ENCODE measurements around the gene CHD1.

CHD1 gene

GRCh38 chr5:98930972-98931762, 2.4 kb upstream of the CHD1 start:
- Histone ChIP-seq H3K36me3 (ENCODE audit: control insufficient read depth, insufficient read depth, low read length) (no peaks in the 10 kb centered on the region), H3K9ac (ENCODE audit: low read length) (no peak overlapping the region), H3K4me1 (ENCODE audit: control insufficient read depth, insufficient read depth, low read length) (peaks cover 9% of the 10 kb centered on the region), H3K27ac (ENCODE audit: low read depth, low read length) (no peak overlapping the region), H3K27me3 (ENCODE audit: control insufficient read depth, insufficient read depth, low read length) (no peaks in the 10 kb centered on the region), H3K4me3 (ENCODE audit: low read length) (no peak overlapping the region)

- H3K9ac ChIP-seq (ENCODE audit: low read length), result peak overlapping the region; percentile 98
- H3K27ac ChIP-seq (ENCODE audit: low read depth, low read length), result peak overlapping the region; percentile 100
- no peaks in the 10 kb centered on the region for H3K36me3 ChIP-seq (ENCODE audit: control insufficient read depth, insufficient read depth, low read length)
- H3K4me1 ChIP-seq (ENCODE audit: control insufficient read depth, insufficient read depth, low read length), result peaks cover 9% of the 10 kb centered on the region
- H3K27me3 ChIP-seq (ENCODE audit: control insufficient read depth, insufficient read depth, low read length), result no peaks in the 10 kb centered on the region
- peak overlapping the region; percentile 98 for H3K4me3 ChIP-seq (ENCODE audit: low read length)
Measured at GRCh38 chr5:98929710-98930298, 997 bp upstream of the CHD1 start.

DNA sequence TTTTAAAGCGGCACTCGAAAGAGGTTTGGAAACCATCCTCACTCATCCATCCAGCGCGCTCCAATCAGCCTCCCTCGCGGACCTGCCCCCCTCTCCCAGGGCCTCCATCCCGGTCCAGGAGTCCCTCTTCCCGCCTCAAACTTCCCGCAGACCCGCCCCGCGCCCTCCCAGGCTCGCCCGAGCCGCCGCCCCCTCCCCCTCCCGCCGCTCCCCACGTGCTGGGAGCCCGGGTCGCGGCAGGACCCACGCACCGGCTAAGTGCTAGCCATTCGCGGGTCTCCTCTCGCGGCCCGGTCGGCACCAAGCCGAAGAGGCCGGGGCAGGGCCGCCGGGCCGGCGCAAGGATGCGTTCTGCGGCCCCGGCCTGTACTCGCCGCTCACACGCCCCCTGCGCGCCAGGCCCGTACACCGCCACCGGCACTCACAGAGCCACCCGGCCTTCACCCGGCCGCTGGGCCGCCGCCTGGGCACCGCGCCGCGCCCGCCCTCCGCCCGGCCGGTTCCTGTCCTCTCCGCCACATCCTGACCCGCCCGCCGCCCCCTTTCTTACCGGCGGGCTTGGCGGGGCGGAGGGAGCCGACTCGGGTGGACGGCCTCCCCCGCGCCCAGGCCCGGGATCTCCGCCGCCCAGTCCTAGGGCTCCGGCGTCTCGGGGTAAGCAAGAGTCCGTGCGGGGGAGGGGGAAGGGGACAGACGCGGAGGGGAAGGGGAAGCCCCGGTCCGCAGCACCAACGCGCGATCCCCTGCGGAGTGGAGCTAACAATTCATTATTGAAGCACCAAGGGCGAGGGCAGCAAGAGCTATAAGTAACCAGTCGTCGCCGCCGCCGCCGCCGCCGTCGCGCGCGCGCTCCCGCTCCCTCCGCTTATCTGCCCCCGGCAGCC, 576 bp downstream of the CHD1 start:
- peaks cover 9% of the 10 kb centered on the region for H3K4me1 ChIP-seq (ENCODE audit: control insufficient read depth, insufficient read depth, low read length)
- H3K27ac ChIP-seq (ENCODE audit: low read depth, low read length), result peak overlapping the region; percentile 100
- no peaks in the 10 kb centered on the region for H3K27me3 ChIP-seq (ENCODE audit: control insufficient read depth, insufficient read depth, low read length)
- H3K36me3 ChIP-seq (ENCODE audit: control insufficient read depth, insufficient read depth, low read length), result no peaks in the 10 kb centered on the region
- H3K9ac ChIP-seq (ENCODE audit: low read length), result peak overlapping the region; percentile 69
- peak overlapping the region; percentile 71 for H3K4me3 ChIP-seq (ENCODE audit: low read length)

DNA sequence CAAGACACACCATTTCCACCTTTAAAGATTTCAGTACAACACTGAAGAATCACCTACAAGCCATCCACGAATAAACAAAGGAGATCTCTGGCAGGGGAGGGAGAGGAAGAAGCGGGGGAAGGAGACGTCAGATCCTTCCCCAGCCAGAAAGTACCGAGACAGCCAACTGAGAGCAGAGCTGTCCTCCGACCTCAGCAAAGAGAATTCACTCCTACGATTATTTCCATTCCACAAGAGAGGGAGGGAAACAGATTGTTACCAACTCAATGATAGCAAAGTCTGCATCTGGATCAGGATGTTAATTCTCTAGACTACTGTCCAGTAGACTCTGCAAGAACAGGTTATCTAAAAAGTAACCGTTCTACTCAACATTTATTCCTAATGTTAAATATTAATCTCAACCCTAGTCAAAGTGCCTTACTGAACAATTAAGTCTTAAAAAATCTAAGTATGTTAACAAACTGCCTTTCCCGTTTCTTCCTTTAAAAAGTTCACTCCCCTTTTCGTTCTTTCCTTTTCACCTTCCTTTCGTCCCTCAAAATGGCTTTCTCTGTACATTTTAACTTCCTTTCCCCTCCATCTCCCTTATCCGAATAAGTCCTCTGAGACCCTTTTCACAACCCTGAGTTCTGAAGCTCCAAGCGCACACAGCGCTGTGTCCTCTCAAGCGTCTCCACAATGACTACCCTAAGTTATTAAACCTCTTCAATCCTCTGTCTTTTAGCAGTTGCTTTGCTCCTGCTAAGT, 1.4 kb downstream of the CHD1 start:
- H3K4me1 ChIP-seq (ENCODE audit: control insufficient read depth, insufficient read depth, low read length), result peaks cover 9% of the 10 kb centered on the region
- H3K27me3 ChIP-seq (ENCODE audit: control insufficient read depth, insufficient read depth, low read length), result no peaks in the 10 kb centered on the region
- peak overlapping the region; percentile 69 for H3K9ac ChIP-seq (ENCODE audit: low read length)
- H3K4me3 ChIP-seq (ENCODE audit: low read length), result peak overlapping the region; percentile 71
- H3K36me3 ChIP-seq (ENCODE audit: control insufficient read depth, insufficient read depth, low read length), result no peaks in the 10 kb centered on the region
- H3K27ac ChIP-seq (ENCODE audit: low read depth, low read length), result peak overlapping the region; percentile 100

DNA sequence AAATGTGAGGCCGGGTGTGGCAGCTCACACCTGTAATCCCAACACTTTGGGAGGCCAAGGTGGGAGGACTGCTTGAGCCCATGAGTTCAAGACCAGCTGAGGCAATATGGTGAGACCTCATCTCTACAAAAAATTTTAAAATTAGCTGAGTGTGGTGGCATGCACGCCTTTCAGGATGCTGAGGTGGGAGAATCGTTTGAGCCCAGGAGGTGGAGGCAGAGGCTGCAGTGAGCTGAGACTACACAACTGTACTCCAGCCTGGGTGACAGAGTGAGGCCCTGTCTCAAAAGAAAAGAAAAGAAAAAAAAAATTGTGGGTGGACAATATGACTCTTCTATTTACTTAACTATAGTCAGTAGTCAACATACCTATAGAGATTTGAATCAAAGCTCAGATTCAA, 4.8 kb downstream of the CHD1 start:
- H3K4me3 ChIP-seq (ENCODE audit: low read length), result no peak overlapping the region
- no peaks in the 10 kb centered on the region for H3K27me3 ChIP-seq (ENCODE audit: control insufficient read depth, insufficient read depth, low read length)
- H3K4me1 ChIP-seq (ENCODE audit: control insufficient read depth, insufficient read depth, low read length), result no peaks in the 10 kb centered on the region
- no peak overlapping the region for H3K9ac ChIP-seq (ENCODE audit: low read length)
- peaks cover 4% of the 10 kb centered on the region for H3K36me3 ChIP-seq (ENCODE audit: control insufficient read depth, insufficient read depth, low read length)
- H3K27ac ChIP-seq (ENCODE audit: low read depth, low read length), result no peak overlapping the region

GRCh38 chr5:98921947-98922505, 6.8 kb downstream of the CHD1 start:
- H3K27me3 ChIP-seq (ENCODE audit: control insufficient read depth, insufficient read depth, low read length), result no peaks in the 10 kb centered on the region
- H3K27ac ChIP-seq (ENCODE audit: low read depth, low read length), result no peak overlapping the region
- H3K4me1 ChIP-seq (ENCODE audit: control insufficient read depth, insufficient read depth, low read length), result no peaks in the 10 kb centered on the region
- peaks cover 4% of the 10 kb centered on the region for H3K36me3 ChIP-seq (ENCODE audit: control insufficient read depth, insufficient read depth, low read length)
- H3K9ac ChIP-seq (ENCODE audit: low read length), result no peak overlapping the region
- no peak overlapping the region for H3K4me3 ChIP-seq (ENCODE audit: low read length)

- Histone ChIP-seq H3K4me3 (ENCODE audit: low read length) (no peak overlapping the region), H3K36me3 (ENCODE audit: control insufficient read depth, insufficient read depth, low read length) (peaks cover 4% of the 10 kb centered on the region), H3K27me3 (ENCODE audit: control insufficient read depth, insufficient read depth, low read length) (no peaks in the 10 kb centered on the region), H3K27ac (ENCODE audit: low read depth, low read length) (no peak overlapping the region), H3K4me1 (ENCODE audit: control insufficient read depth, insufficient read depth, low read length) (no peaks in the 10 kb centered on the region), H3K9ac (ENCODE audit: low read length) (no peak overlapping the region)
Measured at GRCh38 chr5:98917433-98917832, 11.4 kb downstream of the CHD1 start.

DNA sequence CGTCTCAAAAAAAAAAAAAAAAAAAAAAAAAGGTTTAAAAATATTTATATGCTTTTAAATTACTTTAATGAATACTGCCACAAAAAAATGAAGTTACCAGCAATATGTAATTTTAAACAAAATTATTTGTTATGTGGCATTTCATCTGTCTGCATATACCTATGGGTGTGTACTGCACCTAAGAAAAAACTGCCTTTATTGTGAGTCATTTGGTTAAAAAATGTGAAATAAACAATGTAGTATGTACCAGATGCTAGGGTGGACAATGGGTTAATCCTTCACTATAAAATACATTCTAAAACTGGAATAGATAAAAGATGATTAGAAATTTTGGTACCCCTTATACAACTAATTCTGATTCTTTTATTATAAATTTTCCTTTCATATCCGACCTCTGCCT, 12.3 kb downstream of the CHD1 start:
- Histone ChIP-seq H3K9ac (ENCODE audit: low read length) (no peak overlapping the region), H3K27ac (ENCODE audit: low read depth, low read length) (no peak overlapping the region), H3K4me3 (ENCODE audit: low read length) (no peak overlapping the region), H3K36me3 (ENCODE audit: control insufficient read depth, insufficient read depth, low read length) (peaks cover 4% of the 10 kb centered on the region), H3K27me3 (ENCODE audit: control insufficient read depth, insufficient read depth, low read length) (no peaks in the 10 kb centered on the region), H3K4me1 (ENCODE audit: control insufficient read depth, insufficient read depth, low read length) (no peaks in the 10 kb centered on the region)

DNA sequence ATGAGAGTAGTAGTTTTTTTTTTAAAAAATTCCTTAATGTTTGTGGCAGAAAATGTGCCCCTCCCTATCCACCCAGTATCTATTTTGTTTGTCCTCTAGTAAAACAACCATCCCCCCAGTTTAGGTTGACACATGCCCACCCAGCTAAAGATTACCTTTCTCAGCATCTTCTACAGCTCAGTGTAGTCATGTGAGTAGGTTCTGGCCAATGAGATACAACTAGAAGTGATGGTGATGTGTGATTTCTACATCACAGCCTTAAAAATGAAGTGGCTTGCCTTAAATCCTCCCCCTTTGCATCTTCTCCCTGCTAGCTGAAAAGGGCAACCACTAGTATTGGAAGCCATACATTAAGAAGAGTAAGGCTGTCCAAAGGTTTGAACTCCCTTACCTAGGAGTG, 14.9 kb downstream of the CHD1 start:
- no peaks in the 10 kb centered on the region for H3K36me3 ChIP-seq (ENCODE audit: control insufficient read depth, insufficient read depth, low read length)
- no peak overlapping the region for H3K4me3 ChIP-seq (ENCODE audit: low read length)
- peaks cover 2% of the 10 kb centered on the region for H3K4me1 ChIP-seq (ENCODE audit: control insufficient read depth, insufficient read depth, low read length)
- H3K27me3 ChIP-seq (ENCODE audit: control insufficient read depth, insufficient read depth, low read length), result no peaks in the 10 kb centered on the region
- H3K27ac ChIP-seq (ENCODE audit: low read depth, low read length), result no peak overlapping the region
- no peak overlapping the region for H3K9ac ChIP-seq (ENCODE audit: low read length)

DNA sequence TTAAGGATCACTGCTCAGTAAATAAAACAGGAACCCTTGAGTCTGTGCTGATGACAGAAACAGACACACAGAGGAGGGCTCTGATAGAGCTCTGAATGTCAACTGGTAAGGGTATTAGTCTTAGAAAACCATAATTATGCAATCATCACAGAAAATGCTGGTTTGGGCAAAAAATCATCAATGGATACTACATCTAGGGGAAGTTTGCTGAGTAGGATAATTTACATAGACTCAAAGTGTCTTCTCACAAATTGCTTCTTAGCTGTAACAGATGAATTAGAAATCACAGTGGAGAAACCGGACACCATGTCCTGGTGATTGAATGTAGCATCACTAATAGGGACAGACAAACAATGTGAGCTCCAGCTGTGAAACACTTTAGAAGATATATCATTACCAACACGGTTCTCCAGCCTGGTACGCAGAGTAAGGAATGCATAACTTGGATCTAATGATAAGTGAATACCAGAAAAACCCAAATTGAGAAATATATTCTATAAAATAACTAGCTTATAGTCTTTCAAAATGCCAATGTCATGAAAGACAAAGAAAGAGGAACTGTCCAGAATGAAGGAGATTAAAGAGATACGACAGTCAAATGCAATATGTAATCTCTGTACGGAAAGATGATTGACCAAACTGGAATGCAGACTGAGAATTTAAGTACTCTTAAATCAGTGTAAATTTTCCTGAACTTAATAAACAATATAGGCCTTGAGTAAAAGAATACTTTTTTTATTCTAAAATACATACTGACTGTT, 17.3 kb downstream of the CHD1 start:
- H3K36me3 ChIP-seq (ENCODE audit: control insufficient read depth, insufficient read depth, low read length), result no peaks in the 10 kb centered on the region
- no peak overlapping the region for H3K9ac ChIP-seq (ENCODE audit: low read length)
- H3K27ac ChIP-seq (ENCODE audit: low read depth, low read length), result no peak overlapping the region
- no peaks in the 10 kb centered on the region for H3K27me3 ChIP-seq (ENCODE audit: control insufficient read depth, insufficient read depth, low read length)
- no peak overlapping the region for H3K4me3 ChIP-seq (ENCODE audit: low read length)
- peaks cover 2% of the 10 kb centered on the region for H3K4me1 ChIP-seq (ENCODE audit: control insufficient read depth, insufficient read depth, low read length)

DNA sequence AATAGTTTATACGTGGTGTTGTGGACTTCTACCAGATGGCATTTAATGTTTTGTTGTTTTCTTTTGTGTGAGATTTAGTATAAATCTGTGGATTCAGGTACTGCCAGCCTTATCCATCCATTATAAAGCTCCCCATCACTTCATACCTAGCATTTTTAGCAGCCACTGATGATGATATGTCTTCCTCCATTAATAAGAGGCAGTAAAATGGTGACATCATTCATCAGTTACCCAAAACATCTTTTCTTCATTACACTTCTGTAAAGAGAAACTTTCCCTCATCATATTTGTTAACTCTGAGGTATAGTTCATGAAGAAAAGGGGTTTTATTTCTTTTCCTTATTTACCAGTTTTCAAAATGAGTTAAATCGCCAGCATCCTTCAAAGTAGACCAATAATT, 19.4 kb downstream of the CHD1 start:
- Histone ChIP-seq H3K4me1 (ENCODE audit: control insufficient read depth, insufficient read depth, low read length) (peaks cover 2% of the 10 kb centered on the region), H3K27me3 (ENCODE audit: control insufficient read depth, insufficient read depth, low read length) (no peaks in the 10 kb centered on the region), H3K36me3 (ENCODE audit: control insufficient read depth, insufficient read depth, low read length) (no peaks in the 10 kb centered on the region), H3K4me3 (ENCODE audit: low read length) (no peak overlapping the region), H3K9ac (ENCODE audit: low read length) (no peak overlapping the region), H3K27ac (ENCODE audit: low read depth, low read length) (no peak overlapping the region)
